T follicular helper cell (primary cell): ENCODE measurements around the gene SPOPL.

Source experiments
- DNase-seq: peaks from one replicate; pipeline ENCODE4 v3.0.0-alpha.2; 2020; ENCODE audit warnings: low read depth

SPOPL gene

GRCh38 chr2:138494265-138494966 is 7.2 kb upstream of the SPOPL start:
- DNase-seq: no peak

- DNase-seq: no peak
These were observed 6.2 kb upstream of the SPOPL start for GRCh38 chr2:138495384-138495783.

GRCh38 chr2:138496096-138496651 is 5.4 kb upstream of the SPOPL start:
- no peak for DNase-seq

GRCh38 chr2:138497294-138497693 is 4.3 kb upstream of the SPOPL start:
- DNase-seq: no peak

GRCh38 chr2:138499684-138500083 is 1.9 kb upstream of the SPOPL start:
- no peak for DNase-seq

- no peak for DNase-seq
These were observed 762 bp upstream of the SPOPL start for GRCh38 chr2:138500592-138501424.

- DNase-seq: no peak
These were observed 901 bp downstream of the SPOPL start for GRCh38 chr2:138502255-138503086.

- no peak for DNase-seq
These were observed 1.5 kb downstream of the SPOPL start for GRCh38 chr2:138503087-138503442.

- DNase-seq: no peak
These were observed 2.1 kb downstream of the SPOPL start for GRCh38 chr2:138503652-138504051.

GRCh38 chr2:138504092-138504491 is 2.5 kb downstream of the SPOPL start:
- no peak for DNase-seq

GRCh38 chr2:138504546-138505235 is 3.1 kb downstream of the SPOPL start:
- DNase-seq: no peak

GRCh38 chr2:138507267-138507666 is 5.7 kb downstream of the SPOPL start:
- DNase-seq: no peak

GRCh38 chr2:138510319-138510718 is 8.7 kb downstream of the SPOPL start:
- no peak for DNase-seq

- DNase-seq: no peak
These were observed 11.1 kb downstream of the SPOPL start for GRCh38 chr2:138512672-138513071.

GRCh38 chr2:138514173-138514572 is 12.6 kb downstream of the SPOPL start:
- DNase-seq: no peak

GRCh38 chr2:138515092-138515491 is 13.5 kb downstream of the SPOPL start:
- DNase-seq: no peak

- no peak for DNase-seq
These were observed 14.6 kb downstream of the SPOPL start for GRCh38 chr2:138516030-138516704.

- DNase-seq: no peak
These were observed 17.3 kb downstream of the SPOPL start for GRCh38 chr2:138518860-138519259.

- no peak for DNase-seq
These were observed 20.3 kb downstream of the SPOPL start for GRCh38 chr2:138521821-138522220.

GRCh38 chr2:138522556-138522955 is 21.0 kb downstream of the SPOPL start:
- DNase-seq: no peak
